ENCODE results near the gene PAEP. TPM values are rescaled to one million over a fixed set of nuclear protein-coding genes. Genes with fewer than 3 reads are reported as not detected.

Gene PAEP
- total and polyA plus RNA-seq, 2 experiments from 2014 or later: not detected

DNA sequence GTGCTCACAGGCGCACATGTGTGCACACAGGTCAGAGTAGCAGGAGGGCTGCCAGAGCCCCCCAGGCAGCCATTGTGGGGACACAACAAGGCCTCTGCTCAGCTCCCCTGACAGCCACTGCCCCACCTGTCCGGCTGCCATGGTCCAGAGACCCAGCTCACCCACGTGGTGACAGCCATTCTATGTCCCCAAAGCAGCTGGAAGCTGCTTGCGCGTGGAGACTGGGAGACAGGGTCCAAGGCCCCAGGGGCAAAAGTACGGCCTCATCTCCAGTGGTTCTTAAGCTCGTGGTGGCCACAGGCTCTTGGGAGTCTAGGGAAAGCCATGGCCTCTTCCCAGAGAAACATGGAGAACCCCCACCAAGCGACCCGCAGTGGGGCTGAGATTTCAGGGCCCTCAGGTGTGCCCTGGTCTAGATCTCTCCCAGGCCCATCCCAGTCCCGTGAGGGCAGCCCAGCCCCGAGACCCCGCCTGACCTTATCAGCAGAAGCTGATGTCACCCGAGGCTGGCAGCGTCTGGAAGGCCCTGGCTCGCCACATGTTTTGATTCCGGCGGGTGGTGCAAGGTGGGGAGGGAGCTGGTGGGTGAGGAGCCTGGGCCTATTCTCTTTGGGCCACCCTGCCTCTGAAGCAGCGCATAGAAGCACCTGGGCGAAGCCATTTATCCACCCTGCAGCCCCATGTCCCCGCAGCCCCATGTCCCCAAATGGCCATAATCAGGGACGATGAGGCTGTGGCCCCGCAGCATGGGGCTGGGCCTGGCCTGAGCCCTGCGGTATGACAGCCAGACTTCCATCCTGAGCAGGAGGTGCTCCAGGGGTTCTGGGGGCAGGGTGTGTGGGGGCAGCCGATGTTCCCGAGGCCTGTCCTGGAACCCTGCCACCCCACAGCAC lies 46.1 kb downstream of the PAEP start:
- Histone ChIP-seq H3K4me2 (ENCODE audit: unreplicated experiment) (no peak overlapping the region), H3K36me3 (ENCODE audit: low read depth) (no peaks in the 10 kb centered on the region), H3K9me3 (ENCODE audit: low read depth) (no peaks in the 10 kb centered on the region), H3K4me3 (no peak overlapping the region), H3K9ac (no peak overlapping the region), H3K27me3 (replicated peaks; ENCODE audit: insufficient read depth) (no peaks in the 10 kb centered on the region), H3K79me2 (ENCODE audit: insufficient read depth) (no peaks in the 10 kb centered on the region), H3K9me2 (ENCODE audit: insufficient read depth) (no peaks in the 10 kb centered on the region), H4K20me1 (ENCODE audit: insufficient read depth) (no peaks in the 10 kb centered on the region), H3K4me1 (ENCODE audit: insufficient read depth) (no peaks in the 10 kb centered on the region), H2AFZ (no peak overlapping the region), H3F3A (ENCODE audit: insufficient read depth) (no peaks in the 10 kb centered on the region), H3K27ac (no peak overlapping the region)
- no peak for TF ChIP-seq EZH2 (IDR thresholded peaks at IDR 0.05; ENCODE audit: insufficient read depth, poor library complexity, severe bottlenecking)
- no peak for TF ChIP-seq EZH2phosphoT487 (IDR thresholded peaks at IDR 0.05; ENCODE audit: insufficient read depth, low read depth)
- WGBS, 2 experiments (ENCODE audit: low coverage in 1 of 2, low lambda C conversion rate in 2 of 2, missing lambda C conversion rate in 2 of 2): 48 to 53% methylated on average over 23 to 25 of the region's 25 CpGs
- in situ Hi-C loops (cut with MboI): no loop called here
- no peak for DNase-seq

DNA sequence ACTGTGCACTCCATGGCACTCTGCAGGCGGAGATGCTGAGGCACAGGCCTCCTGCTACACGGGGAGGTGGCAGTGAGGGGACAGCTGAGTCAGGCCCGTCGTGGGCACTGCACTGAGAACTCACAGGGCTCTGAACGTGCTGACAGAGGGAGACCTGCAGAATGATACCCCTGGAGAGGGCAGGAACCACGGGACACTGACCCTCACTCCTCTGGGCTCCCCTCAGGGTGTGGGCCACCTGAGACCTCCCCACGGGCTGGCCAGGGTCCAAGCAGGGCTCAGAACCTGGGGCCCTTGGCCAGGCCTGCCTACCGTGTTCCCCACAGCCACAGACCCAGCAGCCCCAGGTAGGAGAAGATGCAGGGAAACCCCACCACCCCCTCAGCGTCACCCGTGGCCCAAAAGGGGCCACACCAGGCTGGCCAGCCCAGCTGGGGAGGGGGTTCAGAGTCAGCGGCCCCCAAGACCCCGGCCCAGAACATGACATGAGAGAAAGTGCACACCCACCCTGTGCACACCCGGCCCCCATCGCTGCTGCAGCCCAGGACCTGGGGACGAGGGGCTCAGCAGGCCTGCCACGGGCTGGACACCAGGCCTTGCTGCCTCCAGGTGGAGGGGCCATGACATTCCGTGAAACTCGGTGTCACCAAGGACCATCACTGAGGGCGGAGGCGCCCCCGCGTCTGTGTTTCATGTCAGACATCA lies 46.9 kb downstream of the PAEP start:
- Histone ChIP-seq H3K4me2 (ENCODE audit: unreplicated experiment) (no peak overlapping the region), H2AFZ (no peak overlapping the region), H3K27me3 (replicated peaks; ENCODE audit: insufficient read depth) (no peaks in the 10 kb centered on the region), H3F3A (ENCODE audit: insufficient read depth) (no peaks in the 10 kb centered on the region), H3K27ac (no peak overlapping the region), H3K9me3 (ENCODE audit: low read depth) (no peaks in the 10 kb centered on the region), H3K9me2 (ENCODE audit: insufficient read depth) (no peaks in the 10 kb centered on the region), H3K9ac (no peak overlapping the region), H3K4me1 (ENCODE audit: insufficient read depth) (no peaks in the 10 kb centered on the region), H3K36me3 (ENCODE audit: low read depth) (no peaks in the 10 kb centered on the region), H3K4me3 (no peak overlapping the region), H4K20me1 (ENCODE audit: insufficient read depth) (no peaks in the 10 kb centered on the region), H3K79me2 (ENCODE audit: insufficient read depth) (no peaks in the 10 kb centered on the region)
- in situ Hi-C loops (cut with MboI): no loop called here
- DNase-seq: no peak
- TF ChIP-seq EZH2phosphoT487 (IDR thresholded peaks at IDR 0.05; ENCODE audit: insufficient read depth, low read depth) (no peak), EZH2 (IDR thresholded peaks at IDR 0.05; ENCODE audit: insufficient read depth, poor library complexity, severe bottlenecking) (no peak)
- WGBS, 2 experiments (ENCODE audit: low coverage in 1 of 2, low lambda C conversion rate in 2 of 2, missing lambda C conversion rate in 2 of 2): 45 to 55% methylated on average over 19 to 20 of the region's 22 CpGs

DNA sequence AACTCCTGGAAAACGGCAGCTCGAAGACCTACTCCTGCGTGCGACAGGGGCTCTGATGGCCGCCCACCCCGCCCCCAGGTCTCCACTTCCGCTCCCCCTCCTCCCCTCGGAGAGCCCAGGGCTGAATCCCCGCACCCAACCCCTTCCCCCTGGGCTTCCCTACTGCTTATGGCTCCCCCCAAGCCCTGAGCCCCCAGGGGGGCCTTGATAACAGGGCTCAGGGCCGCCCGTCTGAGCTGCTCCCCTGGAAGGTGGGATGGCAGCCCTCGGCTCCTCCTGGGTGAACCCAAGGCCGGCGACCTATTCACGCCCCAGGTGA lies 47.4 kb downstream of the PAEP start:
- WGBS, 2 experiments (ENCODE audit: low coverage in 1 of 2, low lambda C conversion rate in 2 of 2, missing lambda C conversion rate in 2 of 2): 31 to 44% methylated on average over 7 to 15 of the region's 15 CpGs
- Histone ChIP-seq H3K9me2 (ENCODE audit: insufficient read depth) (no peaks in the 10 kb centered on the region), H3K79me2 (ENCODE audit: insufficient read depth) (no peaks in the 10 kb centered on the region), H3F3A (ENCODE audit: insufficient read depth) (no peaks in the 10 kb centered on the region), H3K4me1 (ENCODE audit: insufficient read depth) (no peaks in the 10 kb centered on the region), H3K9me3 (ENCODE audit: low read depth) (no peaks in the 10 kb centered on the region), H3K36me3 (ENCODE audit: low read depth) (no peaks in the 10 kb centered on the region), H3K27me3 (replicated peaks; ENCODE audit: insufficient read depth) (no peaks in the 10 kb centered on the region), H4K20me1 (ENCODE audit: insufficient read depth) (no peaks in the 10 kb centered on the region), H3K27ac (no peak overlapping the region), H3K4me3 (no peak overlapping the region), H3K9ac (no peak overlapping the region), H2AFZ (no peak overlapping the region), H3K4me2 (ENCODE audit: unreplicated experiment) (no peak overlapping the region)
- in situ Hi-C loops (cut with MboI): no loop called here
- no peak for DNase-seq
- TF ChIP-seq EZH2 (IDR thresholded peaks at IDR 0.05; ENCODE audit: insufficient read depth, poor library complexity, severe bottlenecking): no peak

DNA sequence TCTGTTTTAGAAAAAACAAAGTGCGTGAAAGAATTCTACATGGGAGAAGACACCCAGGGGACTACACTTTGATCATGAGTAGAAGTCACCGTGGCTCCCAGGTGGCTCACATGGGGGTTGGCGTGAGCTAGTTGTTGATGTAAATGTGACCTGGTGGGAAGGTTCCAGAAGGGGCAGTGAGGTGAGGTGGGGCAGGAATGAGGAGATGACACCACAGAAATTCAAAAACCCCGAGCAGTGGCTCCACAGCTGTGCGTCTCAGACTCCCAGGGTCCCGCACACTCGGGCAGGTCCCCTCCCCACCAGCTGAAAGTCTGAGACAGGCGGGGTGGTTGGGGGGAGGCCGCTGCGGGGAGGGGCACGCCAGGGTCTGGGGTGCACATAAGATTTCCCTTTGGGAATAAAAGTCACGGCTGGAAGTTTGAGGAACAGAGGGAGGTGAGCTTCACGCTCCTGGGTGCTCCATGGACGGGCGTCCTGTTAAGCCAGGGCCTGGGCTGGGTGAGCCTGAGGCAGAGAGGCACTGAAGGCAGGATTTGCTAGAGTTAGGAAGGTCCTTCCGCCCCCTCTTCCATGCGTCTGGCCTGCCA lies 47.9 kb downstream of the PAEP start:
- in situ Hi-C loops (cut with MboI): no loop called here
- TF ChIP-seq EZH2phosphoT487 (IDR thresholded peaks at IDR 0.05; ENCODE audit: insufficient read depth, low read depth): no peak
- TF ChIP-seq EZH2 (IDR thresholded peaks at IDR 0.05; ENCODE audit: insufficient read depth, poor library complexity, severe bottlenecking): no peak
- 51 to 58% methylated on average over 13 to 17 of the region's 17 CpGs for WGBS, 2 experiments (ENCODE audit: low coverage in 1 of 2, low lambda C conversion rate in 2 of 2, missing lambda C conversion rate in 2 of 2)

More for the DNA sequence above, 47.9 kb downstream of the PAEP start:
- Histone ChIP-seq H3K9ac (no peak overlapping the region), H3K36me3 (ENCODE audit: low read depth) (no peaks in the 10 kb centered on the region), H2AFZ (no peak overlapping the region), H4K20me1 (ENCODE audit: insufficient read depth) (no peaks in the 10 kb centered on the region), H3K79me2 (ENCODE audit: insufficient read depth) (no peaks in the 10 kb centered on the region), H3K27ac (no peak overlapping the region), H3K27me3 (replicated peaks; ENCODE audit: insufficient read depth) (no peaks in the 10 kb centered on the region), H3K9me2 (ENCODE audit: insufficient read depth) (no peaks in the 10 kb centered on the region), H3F3A (ENCODE audit: insufficient read depth) (no peaks in the 10 kb centered on the region), H3K9me3 (ENCODE audit: low read depth) (no peaks in the 10 kb centered on the region), H3K4me1 (ENCODE audit: insufficient read depth) (no peaks in the 10 kb centered on the region), H3K4me3 (no peak overlapping the region), H3K4me2 (ENCODE audit: unreplicated experiment) (no peak overlapping the region)
- DNase-seq: no peak

All from GM23248 (cell line).